ENCODE measurements around the gene TOR3A.

The TOR3A gene

GRCh38 chr1:179144626-179145025, 62.8 kb downstream of the TOR3A start:
- no peak for TF ChIP-seq CTCF (IDR thresholded peaks at IDR 0.05; ENCODE audit: borderline replicate concordance, control extremely low read depth, extremely low read depth, insufficient read depth, missing control alignments)
- DNase-seq (ENCODE audit: low spot score), result no peak
- in situ Hi-C loops (cut with MboI; ENCODE audit: low sequenced_read_pairs, unreplicated experiment), result no loop called here

GRCh38 chr1:179145521-179145920, 63.7 kb downstream of the TOR3A start:
- no peak for TF ChIP-seq CTCF (IDR thresholded peaks at IDR 0.05; ENCODE audit: borderline replicate concordance, control extremely low read depth, extremely low read depth, insufficient read depth, missing control alignments)
- in situ Hi-C loops (cut with MboI; ENCODE audit: low sequenced_read_pairs, unreplicated experiment), result no loop called here
- DNase-seq (ENCODE audit: low spot score), result no peak

Data from GM13976 (cell line).